Measurements from ENCODE around the gene AGPAT2. TPM values are rescaled to one million over a fixed set of nuclear protein-coding genes. Genes with fewer than 3 reads are reported as not detected.

The AGPAT2 gene
- total and polyA plus RNA-seq, 4 donors = 26.9 to 64.9 (median 40.5) TPM

- Histone ChIP-seq H3K4me3 (ENCODE audit: low read length in 2 of 2) (no peak overlapping the region), H3K9me3 (ENCODE audit: control insufficient read depth, low read length) (no peaks in the 10 kb centered on the region), H3K27ac (ENCODE audit: low read depth in 1 of 2, low read length in 2 of 2) (peak overlapping the region in 1 of 2 donors; percentile 13), H3K4me1 (ENCODE audit: control insufficient read depth in 1 of 2, insufficient read depth in 2 of 2, low read length in 2 of 2) (no peaks in the 10 kb centered on the region), H3K27me3 (ENCODE audit: control insufficient read depth in 1 of 2, insufficient read depth in 2 of 2, low read length in 1 of 2) (no peaks in the 10 kb centered on the region), H3K36me3 (ENCODE audit: control insufficient read depth in 1 of 2, insufficient read depth in 2 of 2, low read length in 1 of 2) (no peaks in the 10 kb centered on the region)
- 37% methylated on average over 24 to 30 of the region's 30 CpGs for WGBS, 2 donors
- peak in 1 of 2 donors; percentile 61 for DNase-seq
- peak; percentile 3 for ATAC-seq (ENCODE audit: low FRiP score)
- intact Hi-C loops (cut with DNase I) = loop anchor here in 1 of 2 donors (5.0 kb wide), 1 partner anchor 84 kb away; no protein-coding TSS in a partner anchor
Observed at GRCh38 chr9:136626066-136626725, 61.1 kb downstream of the AGPAT2 start.

DNA sequence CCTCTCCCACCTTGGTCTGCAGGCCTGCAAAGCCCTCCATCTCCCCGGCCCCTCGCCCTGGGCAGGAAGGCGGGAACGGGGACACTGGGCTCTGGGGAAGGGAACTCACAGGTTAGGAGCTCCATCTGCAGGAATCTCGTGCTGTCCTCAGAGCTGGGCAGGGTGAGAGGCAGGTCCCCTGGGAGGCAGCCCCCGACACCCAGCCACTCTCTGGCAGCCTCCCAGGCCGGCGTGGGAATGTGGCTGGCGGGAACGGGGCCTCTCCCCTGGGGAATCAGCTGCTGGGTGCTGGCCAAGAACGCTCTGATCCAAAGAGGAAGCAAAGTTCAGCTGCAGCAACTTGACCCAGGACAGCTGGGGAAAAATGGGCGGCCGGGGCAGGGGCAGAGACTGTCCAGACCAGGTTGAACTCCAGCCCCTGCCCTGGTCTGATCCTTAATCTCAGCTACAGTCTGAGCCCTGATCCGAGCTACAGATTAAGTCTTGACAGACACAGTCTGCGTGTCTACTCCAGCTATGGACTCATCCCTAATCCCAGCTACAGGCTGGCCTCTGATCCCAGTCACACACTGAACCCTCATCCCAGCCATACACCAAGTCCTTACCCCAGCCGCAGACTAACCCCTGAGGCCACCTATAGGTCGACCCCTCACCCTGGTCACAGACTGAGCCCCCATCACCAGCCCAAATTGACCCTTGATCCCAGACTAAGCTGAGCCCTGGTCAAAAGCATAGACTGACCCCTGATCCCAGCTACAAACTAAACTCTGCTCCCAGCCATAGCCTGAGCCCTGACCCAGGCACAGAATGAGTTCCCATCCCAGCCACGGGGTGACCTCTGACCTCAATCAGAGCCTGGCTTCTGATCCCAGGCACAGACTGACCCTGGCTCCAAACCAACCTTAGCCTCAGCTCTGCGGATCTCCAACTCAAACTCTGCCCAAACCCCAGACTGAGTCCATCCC lies 61.9 kb downstream of the AGPAT2 start:
- H3K27ac ChIP-seq (ENCODE audit: low read depth in 1 of 2, low read length in 2 of 2) = peak overlapping the region in 1 of 2 donors; percentile 39
- H3K4me3 ChIP-seq (ENCODE audit: low read length in 2 of 2) = no peak overlapping the region
- peak; percentile 74 for ATAC-seq (ENCODE audit: low FRiP score)
- no peaks in the 10 kb centered on the region for H3K27me3 ChIP-seq (ENCODE audit: control insufficient read depth in 1 of 2, insufficient read depth in 2 of 2, low read length in 1 of 2)
- no peaks in the 10 kb centered on the region for H3K4me1 ChIP-seq (ENCODE audit: control insufficient read depth in 1 of 2, insufficient read depth in 2 of 2, low read length in 2 of 2)
- H3K9me3 ChIP-seq (ENCODE audit: control insufficient read depth, low read length) = no peaks in the 10 kb centered on the region
- WGBS, 2 donors = 8 to 9% methylated on average over 19 of the region's 19 CpGs
- peak; percentile 88 to 92 for DNase-seq
- intact Hi-C loops (cut with DNase I) = loop anchor here in 1 of 2 donors (5.0 kb wide), 1 partner anchor 83 kb away; no protein-coding TSS in a partner anchor
- H3K36me3 ChIP-seq (ENCODE audit: control insufficient read depth in 1 of 2, insufficient read depth in 2 of 2, low read length in 1 of 2) = no peaks in the 10 kb centered on the region

DNA sequence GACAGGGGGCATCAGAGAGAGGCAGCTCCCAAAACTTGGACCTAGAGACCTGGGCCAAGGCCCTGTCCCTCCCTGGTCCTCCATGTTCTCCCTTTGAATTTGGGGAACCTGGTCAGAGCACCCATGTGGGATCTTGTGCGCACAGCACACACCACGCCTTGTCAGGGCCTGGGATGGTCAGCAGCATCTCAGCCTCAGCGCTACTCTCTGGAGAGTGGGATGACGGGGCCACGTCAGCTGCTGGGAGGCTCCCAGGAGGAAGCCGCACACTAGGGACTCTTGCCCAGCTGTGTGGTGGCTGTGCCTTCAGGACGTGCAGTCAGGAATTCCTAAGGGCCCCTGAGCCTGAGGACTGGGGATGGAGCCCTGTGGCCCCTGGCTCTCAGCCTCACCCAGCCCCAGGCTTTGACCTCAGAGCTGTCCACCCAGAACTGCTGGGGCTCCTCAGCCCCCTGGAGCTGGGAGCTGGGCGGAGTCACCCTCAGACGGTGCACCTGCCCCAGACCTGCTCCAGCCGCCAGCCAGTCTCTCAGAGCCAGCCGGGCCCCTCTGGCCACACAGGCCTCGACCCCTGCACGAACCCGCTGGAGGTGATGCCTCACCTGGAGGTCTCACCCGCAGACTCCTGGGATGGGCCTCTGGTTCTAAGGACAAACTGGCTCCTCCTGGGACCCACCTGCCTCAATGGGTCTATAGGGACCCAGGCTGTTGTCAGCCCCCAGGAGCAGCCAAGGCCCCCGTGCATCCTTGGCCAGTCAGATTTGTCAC lies 62.9 kb downstream of the AGPAT2 start:
- ATAC-seq (ENCODE audit: low FRiP score) (no peak), DNase-seq (no peak)
- H3K9me3 ChIP-seq (ENCODE audit: control insufficient read depth, low read length) = no peaks in the 10 kb centered on the region
- 55 to 67% methylated on average over 16 of the region's 16 CpGs for WGBS, 2 donors
- no peaks in the 10 kb centered on the region for H3K36me3 ChIP-seq (ENCODE audit: control insufficient read depth in 1 of 2, insufficient read depth in 2 of 2, low read length in 1 of 2)
- intact Hi-C loops (cut with DNase I) = no loop called here
- H3K4me3 ChIP-seq (ENCODE audit: low read length in 2 of 2) = no peak overlapping the region
- H3K4me1 ChIP-seq (ENCODE audit: control insufficient read depth in 1 of 2, insufficient read depth in 2 of 2, low read length in 2 of 2) = no peaks in the 10 kb centered on the region
- no peaks in the 10 kb centered on the region for H3K27me3 ChIP-seq (ENCODE audit: control insufficient read depth in 1 of 2, insufficient read depth in 2 of 2, low read length in 1 of 2)
- no peak overlapping the region for H3K27ac ChIP-seq (ENCODE audit: low read depth in 1 of 2, low read length in 2 of 2)

DNA sequence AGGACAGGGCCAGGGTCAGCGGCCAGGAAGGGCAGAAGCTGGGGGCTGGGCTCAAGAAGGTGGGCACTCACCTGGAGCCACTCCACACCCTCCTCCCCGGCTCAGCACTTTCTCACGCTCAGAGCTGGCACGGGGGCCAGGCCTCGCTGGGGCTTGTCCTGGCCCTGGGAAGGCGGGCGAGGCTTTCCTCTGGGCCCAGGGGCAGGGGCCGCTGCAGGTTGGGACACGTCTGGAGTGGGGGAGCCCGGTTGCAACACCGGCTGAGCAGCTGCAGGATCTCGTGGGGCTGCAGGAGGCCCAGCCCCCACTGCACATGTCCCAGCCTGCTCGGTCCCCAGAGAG lies 63.4 kb downstream of the AGPAT2 start:
- ATAC-seq (ENCODE audit: low FRiP score) = no peak
- no peaks in the 10 kb centered on the region for H3K4me1 ChIP-seq (ENCODE audit: control insufficient read depth in 1 of 2, insufficient read depth in 2 of 2, low read length in 2 of 2)
- no peak overlapping the region for H3K4me3 ChIP-seq (ENCODE audit: low read length in 2 of 2)
- H3K36me3 ChIP-seq (ENCODE audit: control insufficient read depth in 1 of 2, insufficient read depth in 2 of 2, low read length in 1 of 2) = no peaks in the 10 kb centered on the region
- intact Hi-C loops (cut with DNase I) = no loop called here
- H3K27me3 ChIP-seq (ENCODE audit: control insufficient read depth in 1 of 2, insufficient read depth in 2 of 2, low read length in 1 of 2) = no peaks in the 10 kb centered on the region
- no peaks in the 10 kb centered on the region for H3K9me3 ChIP-seq (ENCODE audit: control insufficient read depth, low read length)
- no peak overlapping the region for H3K27ac ChIP-seq (ENCODE audit: low read depth in 1 of 2, low read length in 2 of 2)
- WGBS, 2 donors = 73 to 80% methylated on average over 9 to 13 of the region's 13 CpGs
- DNase-seq = no peak

Small RNAs within 50 kb of the gene (microRNA-seq; reads per million reads assigned to microRNA genes)
- 60,226 to 188,225 reads per million in 2 donors for gene MIR126

Other genes with a start within 250 kb of the AGPAT2 start
- gene INPP5E, start 247.6 kb downstream of the AGPAT2 start, total RNA-seq = 10 to 100 TPM in 1 of 2 donors, 1 to 10 TPM in 1; 8.6 to 14.9 TPM
- 10 to 100 TPM in 1 of 2 donors, 1 to 10 TPM in 1; 2.8 to 15.6 TPM for gene INPP5E, start 247.6 kb downstream of the AGPAT2 start, polyA plus RNA-seq
- 10 to 100 TPM; 57.1 to 59.1 TPM for gene SEC16A, start 204.4 kb downstream of the AGPAT2 start, total RNA-seq
- gene SEC16A, start 204.4 kb downstream of the AGPAT2 start, polyA plus RNA-seq = 10 to 100 TPM; 11.1 to 61.0 TPM
- gene NOTCH1, start 141.4 kb downstream of the AGPAT2 start, total RNA-seq = 10 to 100 TPM; 47.4 to 81.6 TPM
- gene NOTCH1, start 141.4 kb downstream of the AGPAT2 start, polyA plus RNA-seq = 1 to 10 TPM; 3.1 to 8.5 TPM
- 100 to 1,000 TPM in 1 of 2 donors, 10 to 100 TPM in 1; 78.6 to 308 TPM for gene EGFL7, start 24.5 kb downstream of the AGPAT2 start, total RNA-seq
- gene EGFL7, start 24.5 kb downstream of the AGPAT2 start, polyA plus RNA-seq = 10 to 100 TPM; 13.1 to 32.0 TPM
- 10 to 100 TPM in 1 of 2 donors, 1 to 10 TPM in 1; 7.3 to 13.6 TPM for gene DIPK1B, start 25.1 kb upstream of the AGPAT2 start, total RNA-seq
- 1 to 10 TPM; 1.1 to 4.8 TPM for gene DIPK1B, start 25.1 kb upstream of the AGPAT2 start, polyA plus RNA-seq
- 10 to 100 TPM; 11.4 to 13.4 TPM for gene LCN10, start 55.5 kb upstream of the AGPAT2 start, total RNA-seq
- gene LCN10, start 55.5 kb upstream of the AGPAT2 start, polyA plus RNA-seq = 1 to 10 TPM in 1 of 2 donors, under 1 TPM in 1; 0.25 to 2.1 TPM
- 10 to 100 TPM; 17.4 to 24.2 TPM for gene LCN6, start 61.1 kb upstream of the AGPAT2 start, total RNA-seq
- gene LCN6, start 61.1 kb upstream of the AGPAT2 start, polyA plus RNA-seq = 1 to 10 TPM in 1 of 2 donors, not detected in 1; 2.5 TPM
- not detected for gene LCN8, start 70.8 kb upstream of the AGPAT2 start, total RNA-seq
- under 1 TPM in 1 of 2 donors, not detected in 1; 0.10 TPM for gene LCN8, start 70.8 kb upstream of the AGPAT2 start, polyA plus RNA-seq
- gene LCN15, start 77.1 kb upstream of the AGPAT2 start, total RNA-seq = not detected
- gene LCN15, start 77.1 kb upstream of the AGPAT2 start, polyA plus RNA-seq = under 1 TPM in 1 of 2 donors, not detected in 1; 0.88 TPM
- gene TMEM141, start 103.9 kb upstream of the AGPAT2 start, total RNA-seq = 10 to 100 TPM; 26.6 to 27.0 TPM
- 10 to 100 TPM; 57.0 to 95.8 TPM for gene TMEM141, start 103.9 kb upstream of the AGPAT2 start, polyA plus RNA-seq
- under 1 TPM; 0.45 to 0.58 TPM for gene CCDC183, start 108.9 kb upstream of the AGPAT2 start, total RNA-seq
- gene CCDC183, start 108.9 kb upstream of the AGPAT2 start, polyA plus RNA-seq = under 1 TPM; 0.46 to 0.50 TPM
- gene RABL6, start 120.5 kb upstream of the AGPAT2 start, total RNA-seq = 10 to 100 TPM; 47.2 to 52.0 TPM
- gene RABL6, start 120.5 kb upstream of the AGPAT2 start, polyA plus RNA-seq = 10 to 100 TPM; 31.3 to 76.1 TPM
- 1 to 10 TPM; 6.1 to 6.2 TPM for gene AJM1, start 155.0 kb upstream of the AGPAT2 start, total RNA-seq
- 10 to 100 TPM in 1 of 2 donors, under 1 TPM in 1; 0.63 to 26.9 TPM for gene AJM1, start 155.0 kb upstream of the AGPAT2 start, polyA plus RNA-seq
- 10 to 100 TPM; 65.6 to 84.1 TPM for gene PHPT1, start 162.0 kb upstream of the AGPAT2 start, total RNA-seq
- 100 to 1,000 TPM; 129 to 165 TPM for gene PHPT1, start 162.0 kb upstream of the AGPAT2 start, polyA plus RNA-seq
- gene MAMDC4, start 164.9 kb upstream of the AGPAT2 start, total RNA-seq = 1 to 10 TPM; 2.4 to 5.0 TPM
- gene MAMDC4, start 164.9 kb upstream of the AGPAT2 start, polyA plus RNA-seq = 10 to 100 TPM in 1 of 2 donors, 1 to 10 TPM in 1; 2.6 to 19.0 TPM
- 100 to 1,000 TPM; 193 to 223 TPM for gene EDF1, start 178.9 kb upstream of the AGPAT2 start, total RNA-seq
- gene EDF1, start 178.9 kb upstream of the AGPAT2 start, polyA plus RNA-seq = 100 to 1,000 TPM; 421 to 505 TPM
- gene TRAF2, start 199.1 kb upstream of the AGPAT2 start, total RNA-seq = 10 to 100 TPM in 1 of 2 donors, 1 to 10 TPM in 1; 9.1 to 22.1 TPM
- 10 to 100 TPM in 1 of 2 donors, 1 to 10 TPM in 1; 4.8 to 14.0 TPM for gene TRAF2, start 199.1 kb upstream of the AGPAT2 start, polyA plus RNA-seq